GM19397 (cell line): ENCODE data around the gene ABCA2.
"Not testable (repeated sequence)": the region's sequence is repeated elsewhere in the genome, so short reads cannot be mapped to it uniquely, and the experiment has no call there.

Source experiments
- ATAC-seq: cut with Tn5 transposase; IDR thresholded peaks from one replicate; pipeline ENCODE4 v1.9.1; 2021; ENCODE audit warnings: mild to moderate bottlenecking, moderate library complexity; ENCODE audit not compliant: unreplicated experiment

ABCA2 gene

DNA sequence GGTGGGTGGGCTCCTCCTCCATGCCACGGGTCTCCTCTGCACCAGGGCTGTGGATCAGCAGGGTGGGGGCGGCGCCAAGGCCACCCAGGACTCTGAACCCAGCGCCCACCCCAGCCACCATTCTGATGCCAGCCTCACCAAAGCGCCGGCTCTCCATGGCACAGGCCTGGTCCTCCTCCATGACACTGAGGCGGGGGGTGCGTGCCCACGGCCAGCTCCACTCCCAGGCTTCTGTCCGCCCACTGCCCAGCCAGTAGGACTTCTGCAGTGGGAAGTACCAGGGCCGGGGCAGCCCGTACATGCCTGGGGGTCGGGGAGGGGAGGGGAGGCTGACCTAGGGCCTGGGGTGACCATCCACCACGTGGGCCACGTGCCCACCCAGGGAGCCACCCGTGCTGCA lies 11.6 kb downstream of the ABCA2 start:
- no peak for ATAC-seq

GRCh38 chr9:137015976-137016375 lies 12.1 kb downstream of the ABCA2 start:
- ATAC-seq: no peak

GRCh38 chr9:137015540-137015930 lies 12.5 kb downstream of the ABCA2 start:
- ATAC-seq: no peak

DNA sequence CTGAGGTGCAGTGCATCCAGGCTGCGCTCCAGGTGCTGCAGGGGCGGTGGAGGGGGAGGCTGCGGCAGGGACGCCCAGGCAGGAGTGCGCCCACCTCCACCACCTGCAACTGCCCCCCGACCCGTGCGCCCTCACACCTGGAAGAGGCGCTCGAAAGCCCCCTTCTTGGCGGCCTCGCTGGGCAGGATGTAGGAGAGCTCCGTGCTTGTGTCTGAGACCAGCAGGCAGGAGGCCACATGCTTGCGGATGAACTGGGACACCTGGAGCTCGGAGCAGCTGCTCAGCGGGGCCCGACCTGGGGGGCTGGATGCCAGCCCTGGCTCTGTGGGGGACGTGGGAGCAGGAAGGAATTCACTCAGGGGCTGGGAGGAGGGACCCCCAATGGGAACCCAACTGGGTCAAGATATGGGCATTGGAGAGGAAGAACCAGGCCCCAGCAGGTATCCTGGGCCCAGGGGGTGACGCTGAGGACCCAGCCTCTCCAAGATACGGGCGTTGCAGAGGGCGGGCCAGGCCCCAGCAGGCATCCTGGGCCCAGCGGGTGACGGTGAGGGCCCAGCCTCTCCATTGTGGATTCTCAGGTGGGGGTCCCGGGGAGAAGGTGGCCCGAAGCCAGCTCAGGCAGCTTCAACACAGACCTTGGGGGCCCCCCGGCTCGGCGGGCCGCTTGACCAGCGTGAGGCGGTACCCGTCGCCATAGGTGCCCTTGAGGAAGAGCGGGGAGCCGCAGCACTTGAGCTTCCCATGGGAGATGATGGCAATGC lies 13.1 kb downstream of the ABCA2 start:
- no peak for ATAC-seq

GRCh38 chr9:137014166-137014565 lies 13.9 kb downstream of the ABCA2 start:
- no peak for ATAC-seq

GRCh38 chr9:137013571-137013940 lies 14.5 kb downstream of the ABCA2 start:
- ATAC-seq: no peak

DNA sequence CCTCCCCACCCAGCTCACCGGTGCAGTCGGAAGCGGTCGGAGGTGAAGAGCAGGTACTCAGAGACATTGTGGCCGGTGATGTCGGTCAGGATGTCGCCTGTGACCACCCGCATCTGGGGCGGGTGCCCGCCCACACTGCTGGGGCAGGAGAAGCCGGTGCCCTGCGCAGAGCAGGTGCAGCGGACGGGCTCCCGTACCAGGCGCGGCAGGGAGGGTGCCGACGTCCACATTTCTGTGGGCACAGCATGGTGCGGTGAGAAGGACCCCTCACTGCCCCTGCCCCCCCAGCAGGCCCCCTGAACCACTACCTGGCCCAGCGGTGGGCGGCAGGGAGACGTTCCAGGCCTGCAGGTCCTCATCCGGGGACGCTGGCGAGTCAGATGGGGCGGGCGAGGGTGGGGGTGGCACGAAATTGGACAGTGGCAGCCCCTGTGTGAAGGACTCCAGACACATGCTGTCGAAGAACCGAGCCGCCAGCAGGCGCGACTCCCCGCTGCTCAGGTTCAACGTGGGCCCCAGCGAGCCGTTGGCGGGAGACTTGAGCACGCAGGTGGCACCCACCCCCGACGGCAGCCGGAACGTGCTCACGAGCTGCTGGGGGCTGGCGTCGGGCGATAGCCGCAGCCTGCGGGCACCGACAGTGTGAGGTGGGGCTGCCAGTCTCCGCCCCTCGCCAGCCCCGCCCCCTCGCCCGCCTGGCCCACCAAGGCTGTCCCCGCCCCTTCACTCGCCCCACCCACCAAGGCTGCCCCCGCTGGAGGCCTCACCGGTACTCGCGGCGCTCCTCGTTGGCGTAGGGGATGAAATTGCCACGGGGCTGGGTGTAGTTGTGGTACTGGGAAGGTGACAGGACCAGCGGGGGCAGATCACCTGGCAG lies 15.1 kb downstream of the ABCA2 start:
- ATAC-seq: no peak

DNA sequence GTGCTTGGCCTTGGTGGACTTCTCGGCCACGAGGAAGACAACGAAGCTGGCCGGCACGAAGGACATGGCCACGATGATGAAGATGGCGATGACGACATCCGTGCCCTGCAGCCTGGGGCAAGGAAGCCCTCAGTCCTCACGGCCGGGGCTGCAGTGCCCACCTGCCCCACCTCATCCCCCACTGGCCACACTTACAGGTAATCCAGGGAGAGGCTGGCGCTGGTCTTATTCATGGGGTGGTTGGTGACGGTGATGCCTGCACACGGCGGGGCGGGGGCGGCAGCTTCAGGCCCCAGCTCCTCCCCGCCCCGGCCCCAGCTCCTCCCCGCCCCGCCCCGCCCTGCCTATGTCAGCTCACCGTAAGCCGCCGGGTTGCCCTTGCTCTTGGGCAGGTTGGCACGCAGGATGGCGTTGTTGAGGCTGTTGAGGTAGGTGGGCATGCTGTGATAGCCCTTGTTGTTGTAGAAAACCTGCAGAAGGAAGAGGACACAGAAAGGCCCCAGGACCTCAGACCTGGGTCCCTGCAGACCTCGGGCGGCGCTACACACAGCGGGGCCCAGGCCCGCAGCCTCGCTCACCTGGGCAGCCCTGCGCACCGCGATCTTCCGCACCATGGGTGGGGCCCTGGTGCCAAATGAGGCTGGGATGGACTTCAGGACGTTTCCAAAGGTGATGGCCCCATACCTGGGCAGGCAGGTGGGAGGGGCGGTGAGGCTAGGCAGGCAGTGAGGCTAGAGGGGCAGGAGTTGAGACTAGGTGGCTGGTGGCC lies 15.9 kb downstream of the ABCA2 start:
- ATAC-seq: no peak

DNA sequence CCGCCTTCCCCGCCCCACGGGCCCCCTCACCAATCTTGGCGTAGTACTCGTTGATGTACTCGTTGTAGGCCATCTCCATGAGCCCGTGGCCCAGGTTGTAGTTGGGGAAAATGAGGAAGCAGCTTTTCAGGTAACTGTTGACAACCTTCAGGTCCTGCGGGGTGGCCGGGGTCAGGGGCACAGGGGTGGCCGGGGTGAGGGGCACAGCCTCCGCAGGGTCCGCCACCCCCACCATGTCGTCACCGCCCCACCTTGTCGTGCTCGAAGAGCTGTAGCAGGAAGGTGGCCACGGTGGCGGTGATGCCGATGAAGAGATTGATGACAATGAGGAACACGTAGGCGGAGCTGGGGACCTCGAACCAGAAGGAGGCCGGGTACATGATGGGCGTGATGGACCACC lies 16.9 kb downstream of the ABCA2 start:
- no peak for ATAC-seq

- no peak for ATAC-seq
Measured at GRCh38 chr9:137009938-137010732, 17.9 kb downstream of the ABCA2 start.

DNA sequence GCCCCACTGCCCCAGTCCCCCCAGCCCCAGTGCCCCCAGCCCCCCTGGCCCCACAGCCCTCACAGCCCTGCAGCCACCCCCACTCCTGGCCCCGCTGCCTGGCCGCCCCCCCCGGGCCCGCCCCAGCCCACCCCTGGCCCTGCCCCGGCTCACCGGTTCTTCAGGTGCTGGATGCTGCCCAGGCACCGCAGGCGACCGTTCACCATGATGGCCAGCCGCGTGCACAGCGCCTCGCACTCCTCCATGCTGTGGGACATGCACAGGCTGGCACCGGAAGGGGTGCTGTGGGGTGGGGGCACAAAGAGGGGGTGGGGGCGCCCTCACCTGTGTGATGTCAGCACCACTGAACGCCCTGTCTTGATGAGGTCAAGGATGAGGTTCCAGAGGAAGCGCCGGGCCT lies 18.8 kb downstream of the ABCA2 start:
- no peak for ATAC-seq

DNA sequence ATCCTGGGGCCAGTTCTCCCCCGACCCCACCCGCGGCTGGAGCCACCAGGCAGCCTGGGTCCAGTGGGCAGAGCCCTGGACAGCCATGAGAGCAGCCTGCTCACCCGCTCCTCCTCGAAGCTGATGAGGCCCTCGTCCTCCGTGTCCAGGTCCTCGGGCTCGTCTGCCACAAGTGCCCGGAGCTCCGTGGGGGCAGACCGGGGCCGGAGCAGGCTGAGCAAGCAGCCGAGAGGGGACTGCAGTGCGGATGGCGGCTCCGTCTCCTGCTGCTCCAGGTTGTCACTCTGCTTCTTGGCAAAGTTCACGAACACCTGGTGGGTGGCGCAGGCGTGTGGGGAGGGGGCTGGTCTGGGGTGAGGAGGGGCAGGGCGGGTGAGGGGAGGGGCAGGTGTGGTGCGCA lies 19.7 kb downstream of the ABCA2 start:
- ATAC-seq: no peak

DNA sequence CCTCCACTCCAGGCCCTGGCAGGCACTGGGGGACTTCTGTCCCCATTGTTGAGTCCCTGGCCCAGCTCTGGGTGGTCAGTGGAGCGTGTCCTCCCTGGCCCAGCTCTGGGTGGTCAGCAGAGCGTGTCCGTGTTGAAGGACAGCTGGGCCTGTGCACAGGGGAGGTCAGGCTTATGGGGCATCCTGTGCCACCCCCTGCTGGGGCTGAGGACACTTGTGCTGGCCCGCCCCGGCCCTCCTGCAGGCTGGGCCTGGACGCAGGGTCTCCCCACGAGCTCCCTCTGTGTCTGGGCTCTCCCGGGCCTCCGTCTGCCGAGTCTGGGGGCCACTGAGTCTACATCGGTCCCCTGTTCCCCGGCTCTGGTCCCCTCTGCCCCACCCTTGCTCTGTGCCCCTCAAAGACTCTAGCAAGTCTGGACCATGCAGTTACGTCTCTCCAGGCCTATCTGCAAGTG lies 20.2 kb downstream of the ABCA2 start:
- no peak for ATAC-seq

DNA sequence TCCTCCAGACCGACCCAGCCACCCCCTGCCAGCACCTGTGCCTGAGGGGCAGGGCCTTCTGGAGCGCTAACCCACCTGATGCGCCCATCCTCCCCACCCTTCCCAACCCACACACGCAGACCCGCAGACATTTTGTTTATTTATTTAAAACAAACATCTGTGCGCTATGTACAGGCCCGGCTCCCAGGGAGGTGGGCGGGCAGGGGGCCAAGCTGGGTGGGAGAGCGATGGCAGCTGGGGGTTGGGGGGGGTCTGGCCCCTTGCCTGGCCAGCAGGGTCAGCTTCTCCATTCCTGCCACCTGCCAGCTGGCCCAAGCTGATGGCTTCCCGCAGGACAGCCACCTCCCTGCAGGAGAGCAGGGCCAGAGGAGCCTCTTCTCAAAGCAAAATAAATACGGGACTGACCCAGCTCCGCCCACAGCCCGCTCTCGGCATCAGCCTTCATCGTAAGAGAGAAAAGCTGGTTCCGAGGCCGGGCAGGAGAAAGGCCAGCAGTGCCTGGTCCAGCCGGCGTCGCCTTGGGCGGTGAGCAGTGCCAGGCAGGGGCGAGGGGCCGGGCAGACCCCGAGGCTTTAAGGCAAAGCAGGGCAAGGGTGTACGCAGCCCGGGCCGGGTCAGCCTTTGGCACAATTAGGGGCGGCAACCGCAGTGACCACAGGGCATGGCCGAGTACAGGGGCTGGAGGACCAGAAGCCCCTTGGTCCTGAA lies 20.8 kb downstream of the ABCA2 start:
- no peak for ATAC-seq

GRCh38 chr9:137006116-137007003 lies 21.7 kb downstream of the ABCA2 start:
- ATAC-seq: no peak

- ATAC-seq: not testable (repeated sequence)
Measured at GRCh38 chr9:137004285-137004684, 23.8 kb downstream of the ABCA2 start.

DNA sequence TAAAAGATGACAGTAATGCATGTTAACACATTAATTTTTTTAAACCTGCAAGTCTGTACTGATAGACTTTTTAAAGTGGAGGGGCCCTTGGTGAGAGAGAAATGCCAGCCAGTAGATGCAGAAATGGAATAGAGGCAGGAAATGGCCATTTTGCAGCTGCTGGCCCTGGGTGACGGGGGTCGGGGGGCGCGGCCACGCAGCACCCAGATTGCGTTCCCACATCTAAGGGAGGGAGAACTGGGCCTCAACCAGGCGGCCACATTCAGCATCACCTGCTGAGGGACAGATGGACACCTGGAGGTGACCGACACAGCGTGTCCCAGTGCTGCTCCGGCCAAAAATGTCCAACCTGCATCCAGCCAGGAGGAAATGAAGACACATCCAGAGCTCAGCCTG lies 25.4 kb downstream of the ABCA2 start:
- no peak for ATAC-seq

GRCh38 chr9:137001857-137002645 lies 26.0 kb downstream of the ABCA2 start:
- no peak for ATAC-seq
